HFFc6 (cell line): Measurements from ENCODE around the gene LRFN2. TPM values are rescaled to one million over a fixed set of nuclear protein-coding genes. Genes with fewer than 3 reads are reported as not detected.

Experiments used
- DNase-seq: peaks from one replicate; pipeline ENCODE4 v3.0.0-alpha.2; 2018
- H3K27ac Mint-ChIP-seq: 2 replicates; pipeline ENCODE4 v1.8.0; 2020; ENCODE audit warnings: mild to moderate bottlenecking, mixed read lengths
- H3K27me3 Mint-ChIP-seq: 2 replicates; pipeline ENCODE4 v1.8.0; 2021; ENCODE audit warnings: mild to moderate bottlenecking, moderate library complexity, mixed read lengths; ENCODE audit not compliant: insufficient read depth
- H3K36me3 Mint-ChIP-seq: 2 replicates; pipeline ENCODE4 v1.8.0; 2021; ENCODE audit warnings: low read depth, mixed read lengths
- H3K4me1 Mint-ChIP-seq: 2 replicates; pipeline ENCODE4 v1.8.0; 2020; ENCODE audit warnings: low read depth, mixed read lengths
- H3K4me3 Mint-ChIP-seq: 2 replicates; pipeline ENCODE4 v1.8.0; 2020; ENCODE audit warnings: mild to moderate bottlenecking, moderate library complexity, mixed read lengths
- H3K9me3 Mint-ChIP-seq: 2 replicates; pipeline ENCODE4 v1.8.0; 2020; ENCODE audit warnings: mild to moderate bottlenecking, mixed read lengths
- total RNA-seq, 6 experiments: library from RNA; stranded (reverse); fragmentation: NEBNext Ultra II Directional; extraction: Animal tissue kit (Norgen Biotek cat#: 25700); gene quantifications; 2 replicates in 1 of 6; 3 replicates in 5 of 6; pipeline ENCODE4 v1.2.3, GENCODE V29; 2021
- TF ChIP-seq, protein P1 (sequence below): fragments of 200-600 bp; sonication (generic); IDR thresholded peaks from 2 replicates; pipeline ENCODE4 v1.5.0; 2021; ENCODE audit warnings: antibody characterized with exemption, mild to moderate bottlenecking

LRFN2 gene
- total RNA-seq, 6 experiments from 2014 or later = not detected

- Mint-ChIP-seq H3K36me3 (no peaks in the 10 kb centered on the region; the same call in 1 of the 2 replicates), H3K9me3 (peaks cover 80% of the 10 kb centered on the region), H3K27ac (no peak overlapping the region), H3K4me3 (no peak overlapping the region), H3K27me3 (no peaks in the 10 kb centered on the region; the same call in 1 of the 2 replicates), H3K4me1 (no peaks in the 10 kb centered on the region)
- DNase-seq = no peak
- TF ChIP-seq, protein P1, sequence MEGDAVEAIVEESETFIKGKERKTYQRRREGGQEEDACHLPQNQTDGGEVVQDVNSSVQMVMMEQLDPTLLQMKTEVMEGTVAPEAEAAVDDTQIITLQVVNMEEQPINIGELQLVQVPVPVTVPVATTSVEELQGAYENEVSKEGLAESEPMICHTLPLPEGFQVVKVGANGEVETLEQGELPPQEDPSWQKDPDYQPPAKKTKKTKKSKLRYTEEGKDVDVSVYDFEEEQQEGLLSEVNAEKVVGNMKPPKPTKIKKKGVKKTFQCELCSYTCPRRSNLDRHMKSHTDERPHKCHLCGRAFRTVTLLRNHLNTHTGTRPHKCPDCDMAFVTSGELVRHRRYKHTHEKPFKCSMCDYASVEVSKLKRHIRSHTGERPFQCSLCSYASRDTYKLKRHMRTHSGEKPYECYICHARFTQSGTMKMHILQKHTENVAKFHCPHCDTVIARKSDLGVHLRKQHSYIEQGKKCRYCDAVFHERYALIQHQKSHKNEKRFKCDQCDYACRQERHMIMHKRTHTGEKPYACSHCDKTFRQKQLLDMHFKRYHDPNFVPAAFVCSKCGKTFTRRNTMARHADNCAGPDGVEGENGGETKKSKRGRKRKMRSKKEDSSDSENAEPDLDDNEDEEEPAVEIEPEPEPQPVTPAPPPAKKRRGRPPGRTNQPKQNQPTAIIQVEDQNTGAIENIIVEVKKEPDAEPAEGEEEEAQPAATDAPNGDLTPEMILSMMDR = no peak
Measured at GRCh38 chr6:40386200-40386599, 201.0 kb downstream of the LRFN2 start.

GRCh38 chr6:40383348-40384115 lies 203.6 kb downstream of the LRFN2 start:
- peaks cover 80% of the 10 kb centered on the region for H3K9me3 Mint-ChIP-seq
- H3K27me3 Mint-ChIP-seq = peaks cover 1% of the 10 kb centered on the region; the same call in 1 of the 2 replicates
- TF ChIP-seq, protein P1 = no peak
- no peaks in the 10 kb centered on the region for H3K4me1 Mint-ChIP-seq
- H3K36me3 Mint-ChIP-seq = no peaks in the 10 kb centered on the region; the same call in 1 of the 2 replicates
- no peak for DNase-seq
- H3K4me3 Mint-ChIP-seq = no peak overlapping the region
- no peak overlapping the region for H3K27ac Mint-ChIP-seq

DNA sequence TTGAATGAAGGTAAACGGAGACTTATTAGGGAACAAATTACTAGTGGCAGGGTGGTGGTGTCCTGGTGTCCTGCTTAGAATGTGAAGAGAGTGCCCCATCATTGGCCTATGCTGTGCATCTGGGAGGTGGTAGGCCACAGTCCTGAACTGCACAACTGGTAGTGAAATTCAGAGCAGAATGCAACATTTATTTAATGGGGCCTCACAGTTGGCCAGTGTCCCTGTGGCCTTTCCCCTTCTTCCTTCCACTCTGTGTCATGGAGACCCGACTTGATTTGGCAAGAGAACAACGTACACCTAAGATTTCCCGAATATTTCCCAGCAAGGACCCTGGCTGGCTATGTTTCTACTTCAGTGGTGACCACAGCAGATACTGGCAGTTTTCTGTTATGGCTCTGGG lies 206.9 kb downstream of the LRFN2 start:
- peaks cover 1% of the 10 kb centered on the region for H3K27me3 Mint-ChIP-seq
- no peak for DNase-seq
- no peak overlapping the region for H3K4me3 Mint-ChIP-seq
- TF ChIP-seq, protein P1 = no peak
- H3K9me3 Mint-ChIP-seq = peaks cover 68% of the 10 kb centered on the region
- H3K27ac Mint-ChIP-seq = no peak overlapping the region
- H3K4me1 Mint-ChIP-seq = no peaks in the 10 kb centered on the region
- H3K36me3 Mint-ChIP-seq = no peaks in the 10 kb centered on the region; the same call in 1 of the 2 replicates

DNA sequence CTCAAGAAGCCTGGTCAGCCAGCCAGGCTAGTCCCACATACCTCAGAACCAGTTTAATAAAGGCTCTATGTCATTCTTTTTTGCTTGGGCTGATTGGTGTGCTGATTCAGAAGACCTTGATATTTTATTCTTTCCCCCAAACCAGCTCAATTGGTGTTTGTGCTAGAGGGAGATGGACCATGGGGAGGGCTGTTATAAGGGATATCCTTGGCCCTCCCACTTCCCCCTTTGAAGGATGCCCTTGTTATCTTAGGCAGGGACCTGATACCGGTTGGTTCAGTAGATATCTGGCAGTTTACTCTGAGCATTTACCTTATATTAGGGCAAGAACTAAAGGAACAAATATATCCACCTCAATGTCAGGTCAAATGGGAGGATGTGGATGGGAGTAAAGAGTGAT lies 207.4 kb downstream of the LRFN2 start:
- no peaks in the 10 kb centered on the region for H3K4me1 Mint-ChIP-seq
- H3K27me3 Mint-ChIP-seq = peaks cover 1% of the 10 kb centered on the region
- TF ChIP-seq, protein P1 = no peak
- no peaks in the 10 kb centered on the region; the same call in 1 of the 2 replicates for H3K36me3 Mint-ChIP-seq
- DNase-seq = no peak
- H3K4me3 Mint-ChIP-seq = no peak overlapping the region
- no peak overlapping the region for H3K27ac Mint-ChIP-seq
- H3K9me3 Mint-ChIP-seq = peaks cover 64% of the 10 kb centered on the region

DNA sequence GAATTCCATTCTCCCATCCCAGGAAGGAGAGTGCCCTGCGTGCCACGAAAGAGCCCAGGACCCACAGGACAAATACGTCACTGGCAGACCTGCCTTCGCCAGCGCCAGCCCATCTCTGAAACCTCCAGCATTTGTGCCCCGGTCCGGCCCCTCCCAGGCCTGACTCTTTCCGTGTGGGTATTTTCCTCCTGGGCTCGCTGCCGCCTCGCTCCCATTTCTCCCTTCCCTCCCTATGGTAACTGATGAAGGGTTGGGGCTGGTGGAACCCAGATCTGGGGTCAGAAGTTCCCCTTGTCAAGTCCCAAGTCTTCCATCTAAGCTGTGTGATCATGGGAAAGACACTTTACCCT lies 208.5 kb downstream of the LRFN2 start:
- H3K4me1 Mint-ChIP-seq = no peaks in the 10 kb centered on the region

More for the DNA sequence above, 208.5 kb downstream of the LRFN2 start:
- Mint-ChIP-seq H3K4me3 (no peak overlapping the region), H3K27me3 (peaks cover 1% of the 10 kb centered on the region), H3K9me3 (peaks cover 55% of the 10 kb centered on the region), H3K36me3 (no peaks in the 10 kb centered on the region; the same call in 1 of the 2 replicates), H3K27ac (no peak overlapping the region)
- no peak for DNase-seq
- TF ChIP-seq, protein P1 = no peak
